Measurements from ENCODE around the gene TRMT5.
A peak's percentile ranks its signal among the peaks of the same experiment; 100 is the strongest.

The TRMT5 gene

GRCh38 chr14:60935319-60935718, 45.6 kb downstream of the TRMT5 start:
- in situ Hi-C loops (cut with MboI; ENCODE audit: low pct_unique_long_range_greater_than_20kb, low sequenced_read_pairs, unreplicated experiment), result no loop called here
- no peak for TF ChIP-seq CTCF (IDR thresholded peaks at IDR 0.05; ENCODE audit: extremely low read depth, insufficient read depth, missing control alignments)
- DNase-seq (ENCODE audit: low spot score), result no peak

- in situ Hi-C loops (cut with MboI; ENCODE audit: low pct_unique_long_range_greater_than_20kb, low sequenced_read_pairs, unreplicated experiment), result no loop called here
- no peak for TF ChIP-seq CTCF (IDR thresholded peaks at IDR 0.05; ENCODE audit: extremely low read depth, insufficient read depth, missing control alignments)
Observed at GRCh38 chr14:60933920-60934655, 46.8 kb downstream of the TRMT5 start.

GRCh38 chr14:60931218-60931617, 49.7 kb downstream of the TRMT5 start:
- no peak for TF ChIP-seq CTCF (IDR thresholded peaks at IDR 0.05; ENCODE audit: extremely low read depth, insufficient read depth, missing control alignments)
- in situ Hi-C loops (cut with MboI; ENCODE audit: low pct_unique_long_range_greater_than_20kb, low sequenced_read_pairs, unreplicated experiment), result no loop called here
- DNase-seq (ENCODE audit: low spot score), result no peak

More at GRCh38 chr14:60933920-60934655, 46.8 kb downstream of the TRMT5 start:
- DNase-seq (ENCODE audit: low spot score), result no peak

- in situ Hi-C loops (cut with MboI; ENCODE audit: low pct_unique_long_range_greater_than_20kb, low sequenced_read_pairs, unreplicated experiment), result no loop called here
- TF ChIP-seq CTCF (IDR thresholded peaks at IDR 0.05; ENCODE audit: extremely low read depth, insufficient read depth, missing control alignments), result no peak
- peak; percentile 44 for DNase-seq (ENCODE audit: low spot score)
Observed at GRCh38 chr14:60926002-60926401, 54.9 kb downstream of the TRMT5 start.

GRCh38 chr14:60925286-60925685, 55.6 kb downstream of the TRMT5 start:
- TF ChIP-seq CTCF (IDR thresholded peaks at IDR 0.05; ENCODE audit: extremely low read depth, insufficient read depth, missing control alignments), result no peak
- in situ Hi-C loops (cut with MboI; ENCODE audit: low pct_unique_long_range_greater_than_20kb, low sequenced_read_pairs, unreplicated experiment), result no loop called here
- DNase-seq (ENCODE audit: low spot score), result no peak

GRCh38 chr14:60922050-60922449, 58.8 kb downstream of the TRMT5 start:
- DNase-seq (ENCODE audit: low spot score), result no peak

More at GRCh38 chr14:60922050-60922449, 58.8 kb downstream of the TRMT5 start:
- in situ Hi-C loops (cut with MboI; ENCODE audit: low pct_unique_long_range_greater_than_20kb, low sequenced_read_pairs, unreplicated experiment), result no loop called here
- no peak for TF ChIP-seq CTCF (IDR thresholded peaks at IDR 0.05; ENCODE audit: extremely low read depth, insufficient read depth, missing control alignments)

All from GM13977 (cell line).